Panc1 (cell line): ENCODE measurements around the gene SORBS1. TPM values are rescaled to one million over a fixed set of nuclear protein-coding genes. Genes with fewer than 3 reads are reported as not detected.
A peak's percentile ranks its signal among the peaks of the same experiment; 100 is the strongest.

Experiments
- ATAC-seq: fragments of 200-7000 bp; cut with Tn5 transposase; 2 replicates; pipeline ENCODE4 v1.9.1; 2020; ENCODE audit warnings: mild to moderate bottlenecking, moderate library complexity
- BruUV-seq: library from RNA; stranded (reverse); fragments of 400-500 nt; replicated peaks from 2 replicates; lab custom pipeline; 2021; lab: Mats Ljungman, UMichigan
- CTCF ChIA-PET: fragments of 300-600 bp; sonication (Branson Sonifier 250); formaldehyde crosslinking; loops from one replicate; lab custom pipeline; 2022; ENCODE audit warnings: antibody characterized with exemption; lab: Charles Lee
- POLR2A ChIA-PET: fragments of 300-600 bp; sonication (Branson Sonifier 250); formaldehyde crosslinking; loops from one replicate; lab custom pipeline; 2022; ENCODE audit warnings: antibody characterized with exemption; lab: Charles Lee
- DNase-seq: peaks from one replicate; pipeline ENCODE4 v3.0.0-alpha.2; 2010; ENCODE audit warnings: low read depth, low spot score
- H3K27ac ChIP-seq: 2 replicates; pipeline ENCODE4 v1.5.1; 2011; ENCODE audit warnings: mild to moderate bottlenecking, low read length, inconsistent platforms
- H3K27me3 ChIP-seq: fragments of 200-500 bp; sonication (Bioruptor generic); 2 replicates; pipeline ENCODE4 v1.6.0; 2014; ENCODE audit warnings: low read length, inconsistent platforms; ENCODE audit not compliant: control insufficient read depth, insufficient read depth
- H3K36me3 ChIP-seq: fragments of 200-500 bp; sonication (Bioruptor generic); 2 replicates; pipeline ENCODE4 v1.5.1; 2014; ENCODE audit warnings: inconsistent platforms, mild to moderate bottlenecking, low read length, moderate library complexity; ENCODE audit not compliant: control insufficient read depth, insufficient read depth
- H3K4me1 ChIP-seq: 2 replicates; pipeline ENCODE4 v1.5.1; 2011; ENCODE audit warnings: inconsistent platforms, mild to moderate bottlenecking, low read length, moderate library complexity; ENCODE audit not compliant: control insufficient read depth, insufficient read depth
- H3K4me3 ChIP-seq, 2 experiments: 2 replicates each; pipeline ENCODE4 v1.5.1; 2011 to 2012; ENCODE audit warnings: low read depth in 2 of 2, low read length in 2 of 2, mild to moderate bottlenecking in 2 of 2, inconsistent platforms in 1 of 2, moderate library complexity in 1 of 2
- H3K9me3 ChIP-seq: fragments of 200-500 bp; sonication (Bioruptor generic); 2 replicates; pipeline ENCODE4 v1.5.1; 2014; ENCODE audit warnings: low read depth, mild to moderate bottlenecking, inconsistent platforms, low read length, moderate library complexity; ENCODE audit not compliant: control insufficient read depth, insufficient read depth
- POLR2AphosphoS5 ChIP-seq: IDR thresholded peaks from 2 replicates; pipeline ENCODE4 v1.6.1; 2012; ENCODE audit warnings: mild to moderate bottlenecking, low read depth, low read length, moderate library complexity
- SIN3A ChIP-seq: IDR thresholded peaks from 2 replicates; pipeline ENCODE4 v1.6.1; 2012; ENCODE audit warnings: low read depth, mild to moderate bottlenecking, low read length, moderate library complexity, borderline replicate concordance; ENCODE audit not compliant: insufficient read depth
- TCF7L2 ChIP-seq: IDR thresholded peaks from 2 replicates; pipeline ENCODE4 v1.6.1; 2011; ENCODE audit warnings: mild to moderate bottlenecking, low read depth, low read length, inconsistent platforms
- in situ Hi-C: cut with HindIII; loops from 2 replicates; pipeline ENCODE4 v1.10.0; 2016; ENCODE audit warnings: low sequenced_read_pairs, low pct_unique_long_range_greater_than_20kb
- intact Hi-C: fragments of 100-400 bp; cut with micrococcal nuclease; formaldehyde crosslinking; loops from one replicate; pipeline ENCODE4 v1.10.0; 2022; ENCODE audit not compliant: unreplicated experiment
- total RNA-seq: library from RNA; stranded (reverse); gene quantifications from one replicate; pipeline ENCODE4 v1.2.1, GENCODE V29; 2021; ENCODE audit not compliant: unreplicated experiment
- TF ChIP-seq, protein P1 (sequence below): fragments of 450-650 bp; IDR thresholded peaks from 2 replicates; pipeline ENCODE4 v1.5.1; 2017; ENCODE audit warnings: mild to moderate bottlenecking
- TF ChIP-seq, protein P2 (sequence below), 2 experiments: IDR thresholded peaks; 2 replicates each; pipeline ENCODE4 v1.6.1; 2011 to 2012; ENCODE audit warnings: low read depth in 2 of 2, control low read depth in 1 of 2, low read length in 1 of 2, mild to moderate bottlenecking in 1 of 2, moderate library complexity in 1 of 2; ENCODE audit not compliant: insufficient read depth in 1 of 2

SORBS1 gene
- total RNA-seq, 1 experiment from 2014 or later: 29.4 TPM

DNA sequence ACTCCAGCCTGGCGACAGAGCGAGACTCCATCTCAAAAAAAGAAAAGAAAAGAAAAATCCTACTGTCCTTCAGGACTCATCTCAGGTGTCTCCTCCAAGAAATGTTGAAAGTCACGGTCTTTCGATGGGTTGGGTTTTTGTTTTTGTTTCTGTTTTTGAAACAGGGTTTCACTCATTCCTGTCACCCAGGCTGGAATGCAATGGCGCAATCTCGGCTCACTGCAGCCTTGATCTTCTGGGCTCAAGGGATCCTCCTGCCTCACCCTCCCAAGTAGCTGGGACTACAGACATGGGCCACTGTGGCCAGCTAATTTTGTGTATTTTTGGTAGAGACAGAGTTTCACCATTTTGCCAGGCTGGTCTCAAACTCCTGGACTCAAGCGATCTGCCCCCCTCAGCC is 3.1 kb upstream of the SORBS1 start:
- H3K4me1 ChIP-seq: peaks cover 7% of the 10 kb centered on the region
- DNase-seq (no peak), ATAC-seq (no peak)
- H3K9me3 ChIP-seq: no peaks in the 10 kb centered on the region
- H3K27ac ChIP-seq: no peak overlapping the region
- CTCF ChIA-PET: interaction anchor here (0.6 kb wide), 1 partner anchor 72 kb away, joined by 3 read pairs; no protein-coding TSS in a partner anchor
- POLR2A ChIA-PET: no interaction called here
- TF ChIP-seq, protein P1, sequence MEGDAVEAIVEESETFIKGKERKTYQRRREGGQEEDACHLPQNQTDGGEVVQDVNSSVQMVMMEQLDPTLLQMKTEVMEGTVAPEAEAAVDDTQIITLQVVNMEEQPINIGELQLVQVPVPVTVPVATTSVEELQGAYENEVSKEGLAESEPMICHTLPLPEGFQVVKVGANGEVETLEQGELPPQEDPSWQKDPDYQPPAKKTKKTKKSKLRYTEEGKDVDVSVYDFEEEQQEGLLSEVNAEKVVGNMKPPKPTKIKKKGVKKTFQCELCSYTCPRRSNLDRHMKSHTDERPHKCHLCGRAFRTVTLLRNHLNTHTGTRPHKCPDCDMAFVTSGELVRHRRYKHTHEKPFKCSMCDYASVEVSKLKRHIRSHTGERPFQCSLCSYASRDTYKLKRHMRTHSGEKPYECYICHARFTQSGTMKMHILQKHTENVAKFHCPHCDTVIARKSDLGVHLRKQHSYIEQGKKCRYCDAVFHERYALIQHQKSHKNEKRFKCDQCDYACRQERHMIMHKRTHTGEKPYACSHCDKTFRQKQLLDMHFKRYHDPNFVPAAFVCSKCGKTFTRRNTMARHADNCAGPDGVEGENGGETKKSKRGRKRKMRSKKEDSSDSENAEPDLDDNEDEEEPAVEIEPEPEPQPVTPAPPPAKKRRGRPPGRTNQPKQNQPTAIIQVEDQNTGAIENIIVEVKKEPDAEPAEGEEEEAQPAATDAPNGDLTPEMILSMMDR: no peak
- TF ChIP-seq, protein P2, sequence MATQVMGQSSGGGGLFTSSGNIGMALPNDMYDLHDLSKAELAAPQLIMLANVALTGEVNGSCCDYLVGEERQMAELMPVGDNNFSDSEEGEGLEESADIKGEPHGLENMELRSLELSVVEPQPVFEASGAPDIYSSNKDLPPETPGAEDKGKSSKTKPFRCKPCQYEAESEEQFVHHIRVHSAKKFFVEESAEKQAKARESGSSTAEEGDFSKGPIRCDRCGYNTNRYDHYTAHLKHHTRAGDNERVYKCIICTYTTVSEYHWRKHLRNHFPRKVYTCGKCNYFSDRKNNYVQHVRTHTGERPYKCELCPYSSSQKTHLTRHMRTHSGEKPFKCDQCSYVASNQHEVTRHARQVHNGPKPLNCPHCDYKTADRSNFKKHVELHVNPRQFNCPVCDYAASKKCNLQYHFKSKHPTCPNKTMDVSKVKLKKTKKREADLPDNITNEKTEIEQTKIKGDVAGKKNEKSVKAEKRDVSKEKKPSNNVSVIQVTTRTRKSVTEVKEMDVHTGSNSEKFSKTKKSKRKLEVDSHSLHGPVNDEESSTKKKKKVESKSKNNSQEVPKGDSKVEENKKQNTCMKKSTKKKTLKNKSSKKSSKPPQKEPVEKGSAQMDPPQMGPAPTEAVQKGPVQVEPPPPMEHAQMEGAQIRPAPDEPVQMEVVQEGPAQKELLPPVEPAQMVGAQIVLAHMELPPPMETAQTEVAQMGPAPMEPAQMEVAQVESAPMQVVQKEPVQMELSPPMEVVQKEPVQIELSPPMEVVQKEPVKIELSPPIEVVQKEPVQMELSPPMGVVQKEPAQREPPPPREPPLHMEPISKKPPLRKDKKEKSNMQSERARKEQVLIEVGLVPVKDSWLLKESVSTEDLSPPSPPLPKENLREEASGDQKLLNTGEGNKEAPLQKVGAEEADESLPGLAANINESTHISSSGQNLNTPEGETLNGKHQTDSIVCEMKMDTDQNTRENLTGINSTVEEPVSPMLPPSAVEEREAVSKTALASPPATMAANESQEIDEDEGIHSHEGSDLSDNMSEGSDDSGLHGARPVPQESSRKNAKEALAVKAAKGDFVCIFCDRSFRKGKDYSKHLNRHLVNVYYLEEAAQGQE (IDR thresholded peaks at IDR 0.05; ENCODE audit: insufficient read depth in 1 of 2, low read depth in 2 of 2, low read length in 1 of 2): no peak
- TF ChIP-seq POLR2AphosphoS5 (no peak), SIN3A (no peak), TCF7L2 (no peak)
- no peak overlapping the region for H3K4me3 ChIP-seq
- no peaks in the 10 kb centered on the region for H3K36me3 ChIP-seq
- in situ Hi-C loops: no loop called here
- intact Hi-C loops: no loop called here
- BruUV-seq: no TSS peak
- H3K27me3 ChIP-seq: no peaks in the 10 kb centered on the region

DNA sequence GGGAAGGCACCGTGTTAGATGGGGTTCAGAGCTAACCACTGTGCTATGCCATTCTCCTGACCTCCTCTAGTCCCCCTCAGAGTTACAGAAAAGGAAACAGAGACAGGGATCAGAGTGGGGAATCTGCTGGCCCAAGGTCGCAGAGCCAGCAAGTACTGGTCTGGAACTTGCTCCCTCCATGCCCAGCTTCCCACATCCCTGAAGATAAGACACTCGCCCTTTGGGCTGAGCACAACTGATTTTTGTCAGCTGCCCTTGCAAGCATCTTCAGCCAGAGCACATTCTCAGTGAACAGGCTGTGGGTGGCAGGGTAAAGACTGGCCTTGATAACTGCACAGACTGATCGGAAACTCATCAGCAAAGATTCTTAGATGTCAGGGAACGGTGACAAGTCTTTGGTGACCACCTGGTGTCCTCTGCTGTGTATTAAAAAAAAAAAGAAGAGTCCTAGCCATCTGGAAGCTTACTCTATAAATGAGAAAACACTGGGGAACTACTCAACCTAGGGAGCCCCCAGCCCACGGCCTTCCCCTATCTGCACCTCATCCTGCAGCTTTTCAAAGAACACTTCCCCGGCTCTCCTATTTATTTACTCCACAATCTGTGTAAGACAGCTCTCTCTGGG is 1.3 kb upstream of the SORBS1 start:
- no peak for ATAC-seq
- no peaks in the 10 kb centered on the region for H3K9me3 ChIP-seq
- intact Hi-C loops (no loop called here), in situ Hi-C loops (no loop called here)
- BruUV-seq: no TSS peak
- no peaks in the 10 kb centered on the region for H3K36me3 ChIP-seq
- TF ChIP-seq, protein P2 (IDR thresholded peaks at IDR 0.05; ENCODE audit: insufficient read depth in 1 of 2, low read depth in 2 of 2, low read length in 1 of 2): no peak
- TF ChIP-seq, protein P1: no peak
- TF ChIP-seq TCF7L2 (no peak), SIN3A (no peak), POLR2AphosphoS5 (no peak)
- POLR2A ChIA-PET: interaction anchor here (0.6 to 0.7 kb wide), 2 partner anchors 42 to 98 kb away, joined by 4 to 7 read pairs; no protein-coding TSS in a partner anchor
- DNase-seq: no peak
- H3K27me3 ChIP-seq: no peaks in the 10 kb centered on the region
- peaks cover 20% of the 10 kb centered on the region for H3K4me1 ChIP-seq
- CTCF ChIA-PET: interaction anchor here (0.8 kb wide), 1 partner anchor 187 kb away, joined by 7 read pairs; no protein-coding TSS in a partner anchor
- peak overlapping the region; percentile 81; the same call in 1 of the 2 replicates for H3K27ac ChIP-seq
- H3K4me3 ChIP-seq: no peak overlapping the region
